ENCODE measurements around the gene RBM39. TPM values are rescaled to one million over a fixed set of nuclear protein-coding genes. Genes with fewer than 3 reads are reported as not detected.

Gene RBM39
- total and polyA plus RNA-seq, 2 of the 13 experiments (the other 11 are each of a cell fraction or from before 2014, with no cell fraction given) = 788 to 920 TPM

DNA sequence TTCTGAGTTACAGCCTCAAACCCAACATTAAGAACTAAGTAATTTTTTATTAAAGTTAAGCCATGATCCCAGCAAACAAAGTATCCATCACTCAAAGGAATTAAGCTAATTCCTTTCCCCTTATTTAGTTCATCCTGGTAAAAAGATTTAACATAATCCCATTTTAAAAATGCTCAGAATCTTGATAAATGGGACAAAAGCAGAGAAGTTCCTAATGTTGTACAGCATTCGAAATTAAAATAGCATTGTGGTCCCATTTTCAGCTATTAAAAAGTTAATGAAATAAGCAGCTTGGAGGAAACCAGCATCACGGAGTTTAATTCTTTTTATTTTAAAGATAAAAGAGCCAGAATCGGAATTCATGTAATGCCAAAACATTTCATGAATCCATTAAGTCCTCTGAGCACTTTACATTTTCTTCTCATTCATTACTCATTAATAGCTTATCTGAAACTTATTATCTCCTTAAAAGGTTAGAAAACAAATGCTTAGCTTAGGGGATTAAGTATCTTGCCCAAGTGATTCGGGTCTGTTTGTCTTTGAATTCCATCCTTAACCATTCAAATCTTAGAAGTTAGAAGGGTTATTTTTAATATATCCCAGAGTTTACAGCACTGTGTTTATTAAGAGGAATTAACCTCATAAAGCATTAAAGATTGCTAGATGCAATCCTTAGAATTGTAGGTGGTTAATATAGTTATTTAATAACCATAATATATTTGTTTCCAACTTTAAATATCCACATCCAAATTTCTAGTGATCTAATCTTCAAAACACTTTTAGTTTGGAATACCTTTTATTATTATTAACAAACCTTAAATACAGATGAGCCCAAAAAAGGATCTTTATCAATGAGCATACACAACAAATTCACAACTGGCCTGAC is 11.2 kb downstream of the RBM39 start:
- FAIRE-seq (no peak), DNase-seq (ENCODE audit: low spot score) (no peak), ATAC-seq (no peak)
- peaks cover 52% of the 10 kb centered on the region for H3K4me1 ChIP-seq (ENCODE audit: insufficient read depth, low read length)
- peaks cover 93% of the 10 kb centered on the region for H3K79me2 ChIP-seq (ENCODE audit: insufficient read depth, low read length)
- no peaks in the 10 kb centered on the region for H3K9me3 ChIP-seq (ENCODE audit: low read length)
- 91% methylated on average over 4 of the region's 4 CpGs for WGBS (ENCODE audit: low lambda C conversion rate)
- no peak overlapping the region for H3K27ac ChIP-seq (ENCODE audit: extremely low read length, insufficient read depth, low read length)
- no peak overlapping the region for H3K9ac ChIP-seq (ENCODE audit: insufficient read depth, low read depth, low read length)
- H3K36me3 ChIP-seq (replicated peaks in 1 of 2; ENCODE audit: control insufficient read depth in 1 of 2, insufficient read depth in 2 of 2, low read length in 2 of 2) = peaks cover 47 to 94% of the 10 kb centered on the region in 2 experiments
- in situ Hi-C loops (cut with HindIII; ENCODE audit: extremely low pct_ligation_motif_present, low pct_unique_long_range_greater_than_20kb) = no loop called here
- POLR2A ChIA-PET = interaction anchor here (9.2 to 16.7 kb wide), 2 partner anchors 10 to 21 kb away, joined by 211 to 319 read pairs; partner anchors contain the start of genes NFS1, RBM39 and ROMO1
- no peak overlapping the region for H2AFZ ChIP-seq (ENCODE audit: low read length)
- peaks cover 97% of the 10 kb centered on the region for H4K20me1 ChIP-seq (ENCODE audit: insufficient read depth, low read length)
- TSS peak; percentile 0 for BruUV-seq (replicated peaks)
- peak overlapping the region; percentile 5; the same call in 1 of the 2 replicates for H3K4me2 ChIP-seq (ENCODE audit: low read depth, low read length)
- intact Hi-C loops (cut with micrococcal nuclease; ENCODE audit: unreplicated experiment) = no loop called here
- H3K27me3 ChIP-seq (ENCODE audit: control insufficient read depth in 1 of 2, insufficient read depth in 2 of 2, low read length in 2 of 2) = no peaks in the 10 kb centered on the region
- no peak overlapping the region; a peak in 1 of 6 replicates for H3K4me3 ChIP-seq (replicated peaks in 1 of 3; ENCODE audit: insufficient read depth in 1 of 3, low read depth in 2 of 3, low read length in 3 of 3)
- CTCF ChIA-PET (ENCODE audit: low intra/inter-chr PET ratio, low total read pairs) = no interaction called here
- TF ChIP-seq POLR2A (IDR thresholded peaks at IDR 0.05; ENCODE audit: insufficient read depth in 1 of 2, low read depth in 2 of 2, low read length in 2 of 2) = peak in 1 of 2 experiments; percentile 45; a peak in 1 of 4 replicates
- no peak for TF ChIP-seq ZNF616 (CRISPR knock-in tag; IDR thresholded peaks at IDR 0.05; ENCODE audit: low read depth)
- TF ChIP-seq, protein P1, sequence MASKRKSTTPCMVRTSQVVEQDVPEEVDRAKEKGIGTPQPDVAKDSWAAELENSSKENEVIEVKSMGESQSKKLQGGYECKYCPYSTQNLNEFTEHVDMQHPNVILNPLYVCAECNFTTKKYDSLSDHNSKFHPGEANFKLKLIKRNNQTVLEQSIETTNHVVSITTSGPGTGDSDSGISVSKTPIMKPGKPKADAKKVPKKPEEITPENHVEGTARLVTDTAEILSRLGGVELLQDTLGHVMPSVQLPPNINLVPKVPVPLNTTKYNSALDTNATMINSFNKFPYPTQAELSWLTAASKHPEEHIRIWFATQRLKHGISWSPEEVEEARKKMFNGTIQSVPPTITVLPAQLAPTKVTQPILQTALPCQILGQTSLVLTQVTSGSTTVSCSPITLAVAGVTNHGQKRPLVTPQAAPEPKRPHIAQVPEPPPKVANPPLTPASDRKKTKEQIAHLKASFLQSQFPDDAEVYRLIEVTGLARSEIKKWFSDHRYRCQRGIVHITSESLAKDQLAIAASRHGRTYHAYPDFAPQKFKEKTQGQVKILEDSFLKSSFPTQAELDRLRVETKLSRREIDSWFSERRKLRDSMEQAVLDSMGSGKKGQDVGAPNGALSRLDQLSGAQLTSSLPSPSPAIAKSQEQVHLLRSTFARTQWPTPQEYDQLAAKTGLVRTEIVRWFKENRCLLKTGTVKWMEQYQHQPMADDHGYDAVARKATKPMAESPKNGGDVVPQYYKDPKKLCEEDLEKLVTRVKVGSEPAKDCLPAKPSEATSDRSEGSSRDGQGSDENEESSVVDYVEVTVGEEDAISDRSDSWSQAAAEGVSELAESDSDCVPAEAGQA (IDR thresholded peaks at IDR 0.05; ENCODE audit: low read depth) = no peak
- TF ChIP-seq, protein P1 (CRISPR knock-in tag; IDR thresholded peaks at IDR 0.05; ENCODE audit: borderline replicate concordance) = peak; percentile 36; the same call in 1 of the 2 replicates
- TF ChIP-seq, protein P2, sequence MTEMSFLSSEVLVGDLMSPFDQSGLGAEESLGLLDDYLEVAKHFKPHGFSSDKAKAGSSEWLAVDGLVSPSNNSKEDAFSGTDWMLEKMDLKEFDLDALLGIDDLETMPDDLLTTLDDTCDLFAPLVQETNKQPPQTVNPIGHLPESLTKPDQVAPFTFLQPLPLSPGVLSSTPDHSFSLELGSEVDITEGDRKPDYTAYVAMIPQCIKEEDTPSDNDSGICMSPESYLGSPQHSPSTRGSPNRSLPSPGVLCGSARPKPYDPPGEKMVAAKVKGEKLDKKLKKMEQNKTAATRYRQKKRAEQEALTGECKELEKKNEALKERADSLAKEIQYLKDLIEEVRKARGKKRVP (CRISPR knock-in tag; IDR thresholded peaks at IDR 0.05) = peak in 1 of 2 experiments; percentile 27; a peak in 1 of 4 replicates
- TF ChIP-seq, protein P3, sequence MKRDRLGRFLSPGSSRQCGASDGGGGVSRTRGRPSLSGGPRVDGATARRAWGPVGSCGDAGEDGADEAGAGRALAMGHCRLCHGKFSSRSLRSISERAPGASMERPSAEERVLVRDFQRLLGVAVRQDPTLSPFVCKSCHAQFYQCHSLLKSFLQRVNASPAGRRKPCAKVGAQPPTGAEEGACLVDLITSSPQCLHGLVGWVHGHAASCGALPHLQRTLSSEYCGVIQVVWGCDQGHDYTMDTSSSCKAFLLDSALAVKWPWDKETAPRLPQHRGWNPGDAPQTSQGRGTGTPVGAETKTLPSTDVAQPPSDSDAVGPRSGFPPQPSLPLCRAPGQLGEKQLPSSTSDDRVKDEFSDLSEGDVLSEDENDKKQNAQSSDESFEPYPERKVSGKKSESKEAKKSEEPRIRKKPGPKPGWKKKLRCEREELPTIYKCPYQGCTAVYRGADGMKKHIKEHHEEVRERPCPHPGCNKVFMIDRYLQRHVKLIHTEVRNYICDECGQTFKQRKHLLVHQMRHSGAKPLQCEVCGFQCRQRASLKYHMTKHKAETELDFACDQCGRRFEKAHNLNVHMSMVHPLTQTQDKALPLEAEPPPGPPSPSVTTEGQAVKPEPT (CRISPR knock-in tag; IDR thresholded peaks at IDR 0.05; ENCODE audit: low read depth) = no peak
- no peak for TF ChIP-seq ZBTB7A (CRISPR knock-in tag; IDR thresholded peaks at IDR 0.05)
- no peak for TF ChIP-seq SMAD9 (CRISPR knock-in tag; IDR thresholded peaks at IDR 0.05)
- peak; percentile 51 for TF ChIP-seq RBFOX2 (IDR thresholded peaks at IDR 0.05; ENCODE audit: low read depth, low read length)
- no peak for TF ChIP-seq MTF1 (CRISPR knock-in tag; IDR thresholded peaks at IDR 0.05)
- peak; percentile 88 for TF ChIP-seq POLR2AphosphoS2 (IDR thresholded peaks at IDR 0.05; ENCODE audit: low read depth, low read length)
- 0 out of 2 replicates have a peak, but pooled peaks have one; percentile 23 for TF ChIP-seq ZFAT (CRISPR knock-in tag; conservative IDR thresholded peaks at IDR 0.05)
- no peak for TF ChIP-seq SP5 (CRISPR knock-in tag; IDR thresholded peaks at IDR 0.05; ENCODE audit: borderline replicate concordance, low read depth)
- TF ChIP-seq, protein P4, sequence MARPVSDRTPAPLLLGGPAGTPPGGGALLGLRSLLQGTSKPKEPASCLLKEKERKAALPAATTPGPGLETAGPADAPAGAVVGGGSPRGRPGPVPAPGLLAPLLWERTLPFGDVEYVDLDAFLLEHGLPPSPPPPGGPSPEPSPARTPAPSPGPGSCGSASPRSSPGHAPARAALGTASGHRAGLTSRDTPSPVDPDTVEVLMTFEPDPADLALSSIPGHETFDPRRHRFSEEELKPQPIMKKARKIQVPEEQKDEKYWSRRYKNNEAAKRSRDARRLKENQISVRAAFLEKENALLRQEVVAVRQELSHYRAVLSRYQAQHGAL (CRISPR knock-in tag; IDR thresholded peaks at IDR 0.05; ENCODE audit: not compliant biosample characterization) = peak; percentile 43
